Heart right ventricle (tissue), 16 donors: ENCODE data around the gene PSMA3. TPM values are rescaled to one million over a fixed set of nuclear protein-coding genes. Genes with fewer than 3 reads are reported as not detected.

Source experiments
- ATAC-seq, 8 donors: fragments of 200-7000 bp; cut with Tn5 transposase; one replicate each; pipeline ENCODE4 v1.9.1; 2020; ENCODE audit warnings: mild to moderate bottlenecking in 8 of 8, moderate library complexity in 8 of 8, moderate number of reproducible peaks in 1 of 8
- DNase-seq, 2 donors: peaks; one replicate each; pipeline ENCODE4 v3.0.0-alpha.2; 2020
- H3K27ac ChIP-seq, 10 donors: fragments of 200-600 bp; sonication (generic) in 2 of 10; one replicate each; pipeline versions ENCODE4 v1.5.0 to v1.8.0; 2020 to 2022; ENCODE audit warnings: mild to moderate bottlenecking in 3 of 10
- H3K27me3 ChIP-seq, 7 donors: fragments of 200-600 bp; one replicate each; pipeline ENCODE4 v1.8.0; 2021 to 2022; ENCODE audit warnings: mild to moderate bottlenecking in 2 of 7
- H3K36me3 ChIP-seq, 9 donors: fragments of 200-600 bp; sonication (generic) in 1 of 9; one replicate each; pipeline versions ENCODE4 v1.5.0 to v1.8.0; 2020 to 2022; ENCODE audit warnings: mild to moderate bottlenecking in 2 of 9
- H3K4me1 ChIP-seq, 9 donors: fragments of 200-600 bp; sonication (generic) in 1 of 9; one replicate each; pipeline versions ENCODE4 v1.5.0 to v1.8.0; 2020 to 2022; ENCODE audit warnings: mild to moderate bottlenecking in 4 of 9
- H3K4me3 ChIP-seq, 10 donors: fragments of 200-600 bp; sonication (generic) in 2 of 10; one replicate each; pipeline versions ENCODE4 v1.5.0 to v1.8.0; 2020 to 2022; ENCODE audit warnings: mild to moderate bottlenecking in 7 of 10, moderate library complexity in 2 of 10
- H3K9me3 ChIP-seq, 11 donors: fragments of 200-600 bp in 10 of 11; sonication (generic) in 2 of 11; one replicate each; pipeline versions ENCODE4 v1.5.0 to v1.8.0; 2013 to 2022; ENCODE audit warnings: mild to moderate bottlenecking in 2 of 11, control low read depth in 1 of 11, moderate library complexity in 1 of 11
- CTCF ChIP-seq, 9 donors: fragments of 200-600 bp; sonication (generic) in 2 of 9; IDR thresholded peaks; one replicate each; pipeline versions ENCODE4 v1.5.0 to v1.8.0; 2021 to 2022; ENCODE audit warnings: antibody characterized with exemption in 9 of 9, mild to moderate bottlenecking in 5 of 9, moderate library complexity in 1 of 9
- WGBS, 2 donors: extraction: QIAGEN DNeasy Blood & Tissue Kit; methylation state at CpG; one replicate each; pipeline ENCODE4 v1.1.7; 2013; ENCODE audit warnings: inconsistent platforms in 1 of 2; 5-methylcytosine and 5-hydroxymethylcytosine counted together
- intact Hi-C, 10 donors: fragments of 100-400 bp; cut with DNase I; formaldehyde crosslinking; loops; one replicate each; pipeline versions ENCODE4 v1.11.1 to v1.14.2; 2022
- polyA plus RNA-seq, 2 donors: library from polyadenylated mRNA; stranded (reverse); fragments of 200-250 nt; gene quantifications; one replicate each; pipeline ENCODE4 v1.2.3, GENCODE V29; 2013
- total RNA-seq, 10 donors: library from RNA; stranded (reverse); fragmentation: NEBNext Ultra II Directional in 3 of 10; extraction: Animal tissue kit (Norgen Biotek cat#: 25700) in 3 of 10; gene quantifications; one replicate each; pipeline versions ENCODE4 v1.2.1 to v1.2.4, GENCODE V29; 2021 to 2023
- donor health status: Arrhythmogenic right ventricular cardiomyopathy.
- donor health status: ischemic (EF 13 %, LVEDD 7.1; RV severe dilation, severe dysfunction).
- donor health status: healthy with polysubstance abuse.
- donor health status: DM: no; HTN: yes; CAD: no.
- donor health status: DM: no; HTN: no; CAD: no.
- donor health status: ischemic (EF 25% LVEDD 6.9; RV normal size, moderate dysfunction).
- donor health status: ischemic (EF 25% LVEDD 5.7; RV mildly dilated, moderate dysfunction).
- donor health status: healthy.
- donor health status: DM: yes; HTN: yes; CAD: no.
- donor health status: Ischemic cardiomyopathy.
- donor health status: ischemic (EF 35%, LVEDD 5.7; RV mildly dilated, moderate dysfunction).
- donor health status: nonischemic (EF 11% LVEDD 7.7; RV severe dilation, severe dysfunction).
- donor health status: DM: yes; HTN: yes; CAD: no.
- donor health status: PGD.
- donor health status: ischemic (EF 29% LVEDD 5.4; RV normal size, mild dysfunction).
- donor health status: nonischemic (EF 23%, LVEDD 6.1; RV moderate dilation, normal function).

The PSMA3 gene
- total and polyA plus RNA-seq, 12 donors, result 122 to 235 (median 156) TPM

- Histone ChIP-seq H3K27me3 (no peaks in the 10 kb centered on the region), H3K27ac (no peak overlapping the region), H3K36me3 (peaks cover 0 to 84% (median 27%) of the 10 kb centered on the region in 9 donors), H3K9me3 (no peaks in the 10 kb centered on the region), H3K4me1 (peaks cover 0 to 65% (median 37%) of the 10 kb centered on the region in 9 donors), H3K4me3 (no peak overlapping the region)
- 95 to 97% methylated on average over 8 of the region's 8 CpGs for WGBS, 2 donors
- TF ChIP-seq CTCF (IDR thresholded peaks at IDR 0.05), result no peak
- intact Hi-C loops, result no loop called here
- ATAC-seq, result no peak
- DNase-seq, result no peak
Measured at GRCh38 chr14:58278177-58278576, 33.5 kb downstream of the PSMA3 start.

- peak overlapping the region in 9 of 10 donors; percentile 49 to 81 (median 78) for H3K27ac ChIP-seq
- H3K36me3 ChIP-seq, result peaks cover 0 to 84% (median 35%) of the 10 kb centered on the region in 9 donors
- H3K9me3 ChIP-seq, result no peaks in the 10 kb centered on the region
- TF ChIP-seq CTCF (IDR thresholded peaks at IDR 0.05), result no peak
- ATAC-seq, result peak; percentile 57 to 90 (median 76)
- WGBS, 2 donors, result 6 to 10% methylated on average over 4 of the region's 4 CpGs
- peak in 1 of 2 donors; percentile 65 for DNase-seq
- no peaks in the 10 kb centered on the region for H3K27me3 ChIP-seq
- intact Hi-C loops, result no loop called here
- H3K4me1 ChIP-seq, result peaks cover 0 to 56% (median 46%) of the 10 kb centered on the region in 9 donors
- peak overlapping the region in 2 of 10 donors; percentile 6 to 18 for H3K4me3 ChIP-seq
Measured at GRCh38 chr14:58280954-58281787, 36.5 kb downstream of the PSMA3 start.

GRCh38 chr14:58281969-58282368 is 37.3 kb downstream of the PSMA3 start:
- no peaks in the 10 kb centered on the region for H3K9me3 ChIP-seq
- peaks cover 0 to 52% (median 42%) of the 10 kb centered on the region in 9 donors for H3K4me1 ChIP-seq
- WGBS, 2 donors, result 39 to 48% methylated on average over 3 of the region's 3 CpGs
- no peak overlapping the region for H3K4me3 ChIP-seq
- no peak for DNase-seq
- TF ChIP-seq CTCF (IDR thresholded peaks at IDR 0.05), result no peak
- ATAC-seq, result peak in 4 of 8 donors; percentile 10 to 43 (median 38)
- intact Hi-C loops, result no loop called here
- no peaks in the 10 kb centered on the region for H3K27me3 ChIP-seq
- peaks cover 0 to 86% (median 38%) of the 10 kb centered on the region in 9 donors for H3K36me3 ChIP-seq
- peak overlapping the region in 8 of 10 donors; percentile 57 to 81 (median 78) for H3K27ac ChIP-seq

GRCh38 chr14:58282925-58283593 is 38.4 kb downstream of the PSMA3 start:
- peak overlapping the region in 7 of 10 donors; percentile 11 to 81 (median 78) for H3K27ac ChIP-seq
- peaks cover 0 to 60% (median 42%) of the 10 kb centered on the region in 9 donors for H3K4me1 ChIP-seq
- H3K9me3 ChIP-seq, result no peaks in the 10 kb centered on the region
- no peak for TF ChIP-seq CTCF (IDR thresholded peaks at IDR 0.05)
- H3K27me3 ChIP-seq, result no peaks in the 10 kb centered on the region
- ATAC-seq (no peak), DNase-seq (no peak)
- H3K4me3 ChIP-seq, result no peak overlapping the region
- H3K36me3 ChIP-seq, result peaks cover 0 to 86% (median 38%) of the 10 kb centered on the region in 9 donors
- 50 to 54% methylated on average over 4 of the region's 4 CpGs for WGBS, 2 donors
- intact Hi-C loops, result no loop called here
